Astrocyte of the cerebellum (primary cell): ENCODE measurements around the gene SPATA9.
"Not testable (repeated sequence)": the region's sequence is repeated elsewhere in the genome, so short reads cannot be mapped to it uniquely, and the experiment has no call there.

Experiments used
- DNase-seq: peaks from one replicate; pipeline ENCODE4 v3.0.0-alpha.2; 2011; ENCODE audit warnings: low read depth
- H3K4me3 ChIP-seq: 2 replicates; pipeline ENCODE4 v1.5.1; 2011; ENCODE audit warnings: mild to moderate bottlenecking, low read depth, low read length, moderate library complexity
- CTCF ChIP-seq: IDR thresholded peaks from 2 replicates; pipeline ENCODE4 v1.5.1; 2012; ENCODE audit warnings: low read length, low read depth, moderate library complexity, mild to moderate bottlenecking; ENCODE audit errors: missing control alignments
- in situ Hi-C: cut with HindIII; loops from 2 replicates; pipeline ENCODE4 v1.10.0; 2017; ENCODE audit warnings: low sequenced_read_pairs

Gene SPATA9

GRCh38 chr5:95715799-95716461, 33.1 kb upstream of the SPATA9 start:
- in situ Hi-C loops, result no loop called here
- H3K4me3 ChIP-seq, result no peak overlapping the region
- DNase-seq, result peak; percentile 92
- no peak for TF ChIP-seq CTCF

- TF ChIP-seq CTCF, result no peak
- in situ Hi-C loops, result no loop called here
- no peak for DNase-seq
- no peak overlapping the region for H3K4me3 ChIP-seq
These were observed 31.3 kb upstream of the SPATA9 start for GRCh38 chr5:95713960-95714710.

GRCh38 chr5:95713246-95713645, 30.5 kb upstream of the SPATA9 start:
- DNase-seq, H3K4me3 ChIP-seq, in situ Hi-C loops: not testable (repeated sequence)

- no peak overlapping the region for H3K4me3 ChIP-seq
- in situ Hi-C loops, result no loop called here
- peak; percentile 43 for DNase-seq
- no peak for TF ChIP-seq CTCF
These were observed 29.7 kb upstream of the SPATA9 start for GRCh38 chr5:95712347-95712958.

- no peak for DNase-seq
- no peak overlapping the region for H3K4me3 ChIP-seq
- TF ChIP-seq CTCF, result no peak
- in situ Hi-C loops, result no loop called here
These were observed 28.9 kb upstream of the SPATA9 start for GRCh38 chr5:95711501-95712346.

GRCh38 chr5:95710651-95711500, 28.1 kb upstream of the SPATA9 start:
- H3K4me3 ChIP-seq, in situ Hi-C loops, DNase-seq: not testable (repeated sequence)
